ENCODE results near the gene SPEF2.
"Not testable (repeated sequence)": the region's sequence is repeated elsewhere in the genome, so short reads cannot be mapped to it uniquely, and the experiment has no call there.

SPEF2 gene

DNA sequence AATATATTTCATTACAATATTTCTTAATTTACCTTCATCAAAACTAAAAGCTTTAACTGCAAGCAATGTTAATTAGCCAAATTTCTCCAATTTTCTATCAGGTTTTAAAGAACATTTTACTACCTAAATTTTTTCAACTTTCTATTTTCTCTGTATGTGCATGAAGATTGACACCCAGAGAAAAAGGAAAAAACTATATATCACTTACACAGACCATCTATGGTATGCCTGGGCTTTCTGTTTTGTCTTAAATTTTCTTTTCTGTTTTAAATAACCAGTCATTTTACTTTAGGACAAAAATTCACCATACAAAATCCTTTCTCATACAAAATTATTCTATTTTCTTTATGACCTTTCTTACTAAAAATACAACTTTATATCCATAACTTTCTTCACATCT, 225.2 kb downstream of the SPEF2 start:
- TF ChIP-seq ZNF565 (CRISPR knock-in tag; conservative IDR thresholded peaks at IDR 0.05; ENCODE audit: low read depth) (no peak), ZFP30 (CRISPR knock-in tag; IDR thresholded peaks at IDR 0.05) (no peak), TCF4 (CRISPR knock-in tag; IDR thresholded peaks at IDR 0.05; ENCODE audit: borderline replicate concordance) (no peak), ZNF70 (CRISPR knock-in tag; IDR thresholded peaks at IDR 0.05) (no peak), TOX (CRISPR knock-in tag; IDR thresholded peaks at IDR 0.05; ENCODE audit: borderline replicate concordance) (no peak), PPARA (CRISPR knock-in tag; IDR thresholded peaks at IDR 0.05; ENCODE audit: borderline replicate concordance) (no peak), RARB (CRISPR knock-in tag; IDR thresholded peaks at IDR 0.05) (no peak), ZNF8 (CRISPR knock-in tag; IDR thresholded peaks at IDR 0.05) (no peak), ISL1 (CRISPR knock-in tag; IDR thresholded peaks at IDR 0.05) (no peak), ZFP3 (CRISPR knock-in tag; IDR thresholded peaks at IDR 0.05) (no peak), CSDC2 (CRISPR knock-in tag; IDR thresholded peaks at IDR 0.05) (no peak), ARNTL (CRISPR knock-in tag; IDR thresholded peaks at IDR 0.05; ENCODE audit: borderline replicate concordance, low read depth) (no peak), ESRRG (CRISPR knock-in tag; IDR thresholded peaks at IDR 0.05) (no peak)
- TF ChIP-seq, protein P1, sequence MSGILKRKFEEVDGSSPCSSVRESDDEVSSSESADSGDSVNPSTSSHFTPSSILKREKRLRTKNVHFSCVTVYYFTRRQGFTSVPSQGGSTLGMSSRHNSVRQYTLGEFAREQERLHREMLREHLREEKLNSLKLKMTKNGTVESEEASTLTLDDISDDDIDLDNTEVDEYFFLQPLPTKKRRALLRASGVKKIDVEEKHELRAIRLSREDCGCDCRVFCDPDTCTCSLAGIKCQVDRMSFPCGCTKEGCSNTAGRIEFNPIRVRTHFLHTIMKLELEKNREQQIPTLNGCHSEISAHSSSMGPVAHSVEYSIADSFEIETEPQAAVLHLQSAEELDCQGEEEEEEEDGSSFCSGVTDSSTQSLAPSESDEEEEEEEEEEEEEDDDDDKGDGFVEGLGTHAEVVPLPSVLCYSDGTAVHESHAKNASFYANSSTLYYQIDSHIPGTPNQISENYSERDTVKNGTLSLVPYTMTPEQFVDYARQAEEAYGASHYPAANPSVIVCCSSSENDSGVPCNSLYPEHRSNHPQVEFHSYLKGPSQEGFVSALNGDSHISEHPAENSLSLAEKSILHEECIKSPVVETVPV (CRISPR knock-in tag; IDR thresholded peaks at IDR 0.05): no peak
- TF ChIP-seq, protein P2, sequence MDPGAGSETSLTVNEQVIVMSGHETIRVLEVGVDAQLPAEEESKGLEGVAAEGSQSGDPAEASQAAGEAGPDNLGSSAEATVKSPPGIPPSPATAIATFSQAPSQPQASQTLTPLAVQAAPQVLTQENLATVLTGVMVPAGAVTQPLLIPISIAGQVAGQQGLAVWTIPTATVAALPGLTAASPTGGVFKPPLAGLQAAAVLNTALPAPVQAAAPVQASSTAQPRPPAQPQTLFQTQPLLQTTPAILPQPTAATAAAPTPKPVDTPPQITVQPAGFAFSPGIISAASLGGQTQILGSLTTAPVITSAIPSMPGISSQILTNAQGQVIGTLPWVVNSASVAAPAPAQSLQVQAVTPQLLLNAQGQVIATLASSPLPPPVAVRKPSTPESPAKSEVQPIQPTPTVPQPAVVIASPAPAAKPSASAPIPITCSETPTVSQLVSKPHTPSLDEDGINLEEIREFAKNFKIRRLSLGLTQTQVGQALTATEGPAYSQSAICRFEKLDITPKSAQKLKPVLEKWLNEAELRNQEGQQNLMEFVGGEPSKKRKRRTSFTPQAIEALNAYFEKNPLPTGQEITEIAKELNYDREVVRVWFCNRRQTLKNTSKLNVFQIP (CRISPR knock-in tag; IDR thresholded peaks at IDR 0.05; ENCODE audit: borderline replicate concordance, low read depth): no peak
- ATAC-seq: no peak

DNA sequence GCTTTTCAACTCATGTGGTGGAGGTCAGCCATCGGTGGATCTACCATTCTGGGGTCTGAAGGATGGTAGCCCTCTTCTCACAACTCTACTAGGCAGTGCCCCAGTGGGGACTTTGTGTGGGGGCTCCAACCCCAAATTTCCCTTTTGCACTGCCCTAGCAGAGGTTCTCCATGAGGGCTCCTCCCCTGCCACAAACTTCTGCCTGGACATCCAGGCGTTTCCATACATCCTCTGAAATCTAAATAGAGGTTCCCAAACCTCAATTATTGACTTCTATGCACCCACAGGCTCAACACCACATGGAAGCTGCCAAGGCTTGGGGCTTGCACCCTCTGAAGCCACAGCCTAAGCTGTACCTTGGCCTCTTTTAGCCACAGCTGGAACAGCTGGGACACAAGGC, 227.8 kb downstream of the SPEF2 start:
- ATAC-seq: not testable (repeated sequence)

DNA sequence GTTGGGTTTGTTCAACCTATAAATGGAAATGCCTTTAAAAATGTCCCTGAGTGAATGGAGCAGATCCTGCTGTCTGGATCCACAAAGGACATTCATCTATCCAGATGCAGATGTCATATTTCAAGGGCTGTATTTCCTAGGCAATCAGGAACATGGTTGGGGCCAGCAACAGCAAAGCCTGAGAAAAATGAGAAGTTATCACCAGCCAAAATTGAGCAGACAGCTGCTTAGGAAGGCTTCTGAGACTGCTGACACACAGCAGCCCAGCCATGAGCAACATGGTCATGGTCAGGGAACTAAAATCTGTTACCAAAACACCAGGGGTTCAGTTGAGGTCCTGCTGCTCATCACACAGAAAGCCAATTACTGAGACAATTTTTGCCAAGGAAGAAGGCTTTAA, 229.8 kb downstream of the SPEF2 start:
- TF ChIP-seq, protein P3, sequence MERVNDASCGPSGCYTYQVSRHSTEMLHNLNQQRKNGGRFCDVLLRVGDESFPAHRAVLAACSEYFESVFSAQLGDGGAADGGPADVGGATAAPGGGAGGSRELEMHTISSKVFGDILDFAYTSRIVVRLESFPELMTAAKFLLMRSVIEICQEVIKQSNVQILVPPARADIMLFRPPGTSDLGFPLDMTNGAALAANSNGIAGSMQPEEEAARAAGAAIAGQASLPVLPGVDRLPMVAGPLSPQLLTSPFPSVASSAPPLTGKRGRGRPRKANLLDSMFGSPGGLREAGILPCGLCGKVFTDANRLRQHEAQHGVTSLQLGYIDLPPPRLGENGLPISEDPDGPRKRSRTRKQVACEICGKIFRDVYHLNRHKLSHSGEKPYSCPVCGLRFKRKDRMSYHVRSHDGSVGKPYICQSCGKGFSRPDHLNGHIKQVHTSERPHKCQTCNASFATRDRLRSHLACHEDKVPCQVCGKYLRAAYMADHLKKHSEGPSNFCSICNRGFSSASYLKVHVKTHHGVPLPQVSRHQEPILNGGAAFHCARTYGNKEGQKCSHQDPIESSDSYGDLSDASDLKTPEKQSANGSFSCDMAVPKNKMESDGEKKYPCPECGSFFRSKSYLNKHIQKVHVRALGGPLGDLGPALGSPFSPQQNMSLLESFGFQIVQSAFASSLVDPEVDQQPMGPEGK (CRISPR knock-in tag; IDR thresholded peaks at IDR 0.05; ENCODE audit: borderline replicate concordance): no peak
- TF ChIP-seq ISL1 (CRISPR knock-in tag; IDR thresholded peaks at IDR 0.05) (no peak), ARNTL (CRISPR knock-in tag; IDR thresholded peaks at IDR 0.05; ENCODE audit: borderline replicate concordance, low read depth) (no peak), CSDC2 (CRISPR knock-in tag; IDR thresholded peaks at IDR 0.05) (no peak), OSR1 (CRISPR knock-in tag; IDR thresholded peaks at IDR 0.05) (no peak), TCF4 (CRISPR knock-in tag; IDR thresholded peaks at IDR 0.05; ENCODE audit: borderline replicate concordance) (no peak), PPARA (CRISPR knock-in tag; IDR thresholded peaks at IDR 0.05; ENCODE audit: borderline replicate concordance) (no peak), ZFP30 (CRISPR knock-in tag; IDR thresholded peaks at IDR 0.05) (no peak), ZNF8 (CRISPR knock-in tag; IDR thresholded peaks at IDR 0.05) (no peak), BACH2 (CRISPR knock-in tag; IDR thresholded peaks at IDR 0.05; ENCODE audit: borderline replicate concordance) (no peak), RARB (CRISPR knock-in tag; IDR thresholded peaks at IDR 0.05) (no peak), ZNF70 (CRISPR knock-in tag; IDR thresholded peaks at IDR 0.05) (no peak), GLIS3 (CRISPR knock-in tag; IDR thresholded peaks at IDR 0.05) (no peak), TOX (CRISPR knock-in tag; IDR thresholded peaks at IDR 0.05; ENCODE audit: borderline replicate concordance) (no peak)
- TF ChIP-seq, protein P2 (CRISPR knock-in tag; IDR thresholded peaks at IDR 0.05; ENCODE audit: borderline replicate concordance, low read depth): no peak
- TF ChIP-seq, protein P4, sequence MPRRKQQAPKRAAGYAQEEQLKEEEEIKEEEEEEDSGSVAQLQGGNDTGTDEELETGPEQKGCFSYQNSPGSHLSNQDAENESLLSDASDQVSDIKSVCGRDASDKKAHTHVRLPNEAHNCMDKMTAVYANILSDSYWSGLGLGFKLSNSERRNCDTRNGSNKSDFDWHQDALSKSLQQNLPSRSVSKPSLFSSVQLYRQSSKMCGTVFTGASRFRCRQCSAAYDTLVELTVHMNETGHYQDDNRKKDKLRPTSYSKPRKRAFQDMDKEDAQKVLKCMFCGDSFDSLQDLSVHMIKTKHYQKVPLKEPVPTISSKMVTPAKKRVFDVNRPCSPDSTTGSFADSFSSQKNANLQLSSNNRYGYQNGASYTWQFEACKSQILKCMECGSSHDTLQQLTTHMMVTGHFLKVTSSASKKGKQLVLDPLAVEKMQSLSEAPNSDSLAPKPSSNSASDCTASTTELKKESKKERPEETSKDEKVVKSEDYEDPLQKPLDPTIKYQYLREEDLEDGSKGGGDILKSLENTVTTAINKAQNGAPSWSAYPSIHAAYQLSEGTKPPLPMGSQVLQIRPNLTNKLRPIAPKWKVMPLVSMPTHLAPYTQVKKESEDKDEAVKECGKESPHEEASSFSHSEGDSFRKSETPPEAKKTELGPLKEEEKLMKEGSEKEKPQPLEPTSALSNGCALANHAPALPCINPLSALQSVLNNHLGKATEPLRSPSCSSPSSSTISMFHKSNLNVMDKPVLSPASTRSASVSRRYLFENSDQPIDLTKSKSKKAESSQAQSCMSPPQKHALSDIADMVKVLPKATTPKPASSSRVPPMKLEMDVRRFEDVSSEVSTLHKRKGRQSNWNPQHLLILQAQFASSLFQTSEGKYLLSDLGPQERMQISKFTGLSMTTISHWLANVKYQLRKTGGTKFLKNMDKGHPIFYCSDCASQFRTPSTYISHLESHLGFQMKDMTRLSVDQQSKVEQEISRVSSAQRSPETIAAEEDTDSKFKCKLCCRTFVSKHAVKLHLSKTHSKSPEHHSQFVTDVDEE (CRISPR knock-in tag; IDR thresholded peaks at IDR 0.05): no peak
- TF ChIP-seq, protein P5, sequence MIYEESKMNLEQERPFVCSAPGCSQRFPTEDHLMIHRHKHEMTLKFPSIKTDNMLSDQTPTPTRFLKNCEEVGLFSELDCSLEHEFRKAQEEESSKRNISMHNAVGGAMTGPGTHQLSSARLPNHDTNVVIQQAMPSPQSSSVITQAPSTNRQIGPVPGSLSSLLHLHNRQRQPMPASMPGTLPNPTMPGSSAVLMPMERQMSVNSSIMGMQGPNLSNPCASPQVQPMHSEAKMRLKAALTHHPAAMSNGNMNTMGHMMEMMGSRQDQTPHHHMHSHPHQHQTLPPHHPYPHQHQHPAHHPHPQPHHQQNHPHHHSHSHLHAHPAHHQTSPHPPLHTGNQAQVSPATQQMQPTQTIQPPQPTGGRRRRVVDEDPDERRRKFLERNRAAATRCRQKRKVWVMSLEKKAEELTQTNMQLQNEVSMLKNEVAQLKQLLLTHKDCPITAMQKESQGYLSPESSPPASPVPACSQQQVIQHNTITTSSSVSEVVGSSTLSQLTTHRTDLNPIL (CRISPR knock-in tag; IDR thresholded peaks at IDR 0.05; ENCODE audit: low read depth): no peak
- TF ChIP-seq, protein P1 (CRISPR knock-in tag; IDR thresholded peaks at IDR 0.05): no peak

More for the DNA sequence above, 229.8 kb downstream of the SPEF2 start:
- ATAC-seq: no peak
